Hematopoietic multipotent progenitor cell (in vitro differentiated cells): ENCODE measurements around the gene KIAA0586. TPM values are rescaled to one million over a fixed set of nuclear protein-coding genes. Genes with fewer than 3 reads are reported as not detected.
"Not testable (repeated sequence)": the region's sequence is repeated elsewhere in the genome, so short reads cannot be mapped to it uniquely, and the experiment has no call there.

Source experiments
- DNase-seq, 3 donors: peaks; one replicate each; pipeline ENCODE4 v3.0.0-alpha.2; 2011 to 2015; ENCODE audit warnings: low read depth in 2 of 3, low spot score in 2 of 3
- total RNA-seq: library from RNA; depleted of rRNA; stranded (reverse); fragments of >200 nt; gene quantifications from one replicate; pipeline ENCODE4 v1.2.3, GENCODE V29; 2012

KIAA0586 gene
- total RNA-seq, 1 donor, result 12.1 TPM

GRCh38 chr14:58463147-58463546, 35.6 kb downstream of the KIAA0586 start:
- DNase-seq, result no peak

GRCh38 chr14:58464652-58465051, 37.1 kb downstream of the KIAA0586 start:
- no peak for DNase-seq

GRCh38 chr14:58465421-58465820, 37.9 kb downstream of the KIAA0586 start:
- no peak for DNase-seq

- no peak for DNase-seq
Observed at GRCh38 chr14:58466459-58466858, 38.9 kb downstream of the KIAA0586 start.

DNA sequence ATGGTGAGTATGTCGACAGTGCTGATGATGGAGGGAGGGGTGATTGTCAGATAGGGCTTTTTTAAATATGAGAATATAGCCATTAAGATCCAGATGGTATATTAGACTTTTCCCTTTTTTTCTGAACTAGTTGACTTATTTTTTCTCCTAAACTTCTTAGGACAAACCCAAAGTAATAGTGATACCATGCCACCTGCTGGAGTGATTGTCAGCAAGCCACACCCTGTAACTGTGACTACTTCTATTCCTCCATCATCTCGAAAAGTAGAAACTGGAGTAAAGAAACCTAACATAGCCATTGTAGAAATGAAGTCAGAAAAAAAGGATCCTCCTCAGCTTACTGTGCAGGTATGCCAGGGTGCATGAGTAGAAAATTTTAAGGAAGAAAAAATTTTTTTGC, 40.1 kb downstream of the KIAA0586 start:
- DNase-seq, result no peak

DNA sequence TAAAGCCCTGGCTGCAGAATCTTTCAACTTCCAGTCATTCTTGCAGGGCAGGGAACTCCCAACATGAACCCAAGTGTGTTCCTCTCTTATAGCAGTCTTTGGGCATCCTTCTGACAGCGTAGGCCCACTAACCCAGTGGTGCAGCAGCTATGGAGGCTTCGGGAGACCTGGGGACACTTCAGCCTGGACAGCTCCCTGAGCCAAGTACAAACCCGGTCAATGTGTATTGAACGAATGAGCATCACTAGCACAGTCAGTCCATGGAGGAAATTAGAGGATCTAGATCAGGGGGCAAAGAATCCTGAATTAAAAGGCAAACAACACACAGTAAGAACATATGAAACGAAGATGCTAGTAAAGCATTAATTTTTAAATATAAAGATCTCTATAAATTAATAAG, 41.8 kb downstream of the KIAA0586 start:
- no peak for DNase-seq

GRCh38 chr14:58476320-58476719, 48.8 kb downstream of the KIAA0586 start:
- no peak for DNase-seq

DNA sequence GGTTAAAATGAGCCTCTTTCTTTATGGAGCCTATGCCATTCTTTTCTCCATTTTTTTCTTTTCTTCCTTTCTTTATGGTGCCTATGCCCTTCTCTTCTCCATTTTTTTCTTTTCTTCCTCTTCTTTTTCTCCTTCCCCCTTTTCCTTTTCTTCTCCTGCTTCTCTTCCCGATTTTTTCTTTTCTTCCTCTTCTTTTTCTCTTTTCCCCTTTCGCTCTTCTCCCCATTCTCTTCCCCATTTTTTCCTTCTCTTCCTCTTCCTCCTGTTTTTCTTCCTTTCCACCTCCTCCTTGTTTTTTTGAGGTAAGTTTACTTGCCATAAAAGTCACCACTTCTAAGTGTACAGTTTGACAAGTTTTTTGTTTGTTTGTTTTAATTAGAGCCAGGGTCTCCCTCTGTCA, 50.1 kb downstream of the KIAA0586 start:
- no peak for DNase-seq

- not testable (repeated sequence) for DNase-seq
Observed at GRCh38 chr14:58478329-58478728, 50.8 kb downstream of the KIAA0586 start.

DNA sequence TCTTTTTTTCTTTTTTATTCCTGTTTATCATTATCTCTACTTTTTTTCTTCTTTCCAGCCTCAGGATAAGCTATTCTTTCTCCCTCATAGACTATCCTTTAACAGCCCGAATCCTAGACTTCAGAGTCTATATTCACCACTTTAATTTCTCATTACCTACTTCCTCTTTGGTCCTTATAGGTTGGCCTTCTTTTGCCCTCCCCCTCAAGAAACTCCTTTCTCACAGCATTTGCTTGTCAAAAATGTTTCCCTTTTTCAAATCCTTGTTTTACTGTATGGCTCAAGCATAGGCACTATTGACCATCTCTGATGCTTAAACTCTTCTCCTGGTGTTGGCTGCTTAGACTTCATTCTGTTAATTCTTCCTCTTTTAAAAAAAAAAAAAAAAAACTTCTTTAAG, 52.5 kb downstream of the KIAA0586 start:
- DNase-seq, result peak in 2 of 3 donors; percentile 2 to 27

- no peak for DNase-seq
Observed at GRCh38 chr14:58484176-58484575, 56.7 kb downstream of the KIAA0586 start.

DNA sequence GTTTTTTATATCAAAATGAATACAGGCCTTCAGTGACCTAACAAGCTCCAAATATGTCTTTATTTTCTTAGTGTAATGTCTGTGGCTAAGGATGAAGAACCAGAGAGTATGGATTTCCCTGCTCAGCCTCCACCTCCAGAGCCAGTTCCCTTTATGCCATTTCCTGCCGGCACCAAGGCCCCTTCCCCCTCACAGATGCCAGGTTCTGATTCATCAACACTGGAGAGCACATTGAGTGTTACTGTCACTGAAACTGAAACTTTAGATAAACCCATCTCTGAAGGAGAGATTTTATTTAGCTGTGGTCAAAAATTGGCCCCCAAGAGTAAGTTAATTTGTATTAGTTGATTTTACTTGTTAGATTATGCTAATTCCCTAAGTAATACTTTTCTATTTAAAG, 61.0 kb downstream of the KIAA0586 start:
- peak in 2 of 3 donors; percentile 1 to 4 for DNase-seq

DNA sequence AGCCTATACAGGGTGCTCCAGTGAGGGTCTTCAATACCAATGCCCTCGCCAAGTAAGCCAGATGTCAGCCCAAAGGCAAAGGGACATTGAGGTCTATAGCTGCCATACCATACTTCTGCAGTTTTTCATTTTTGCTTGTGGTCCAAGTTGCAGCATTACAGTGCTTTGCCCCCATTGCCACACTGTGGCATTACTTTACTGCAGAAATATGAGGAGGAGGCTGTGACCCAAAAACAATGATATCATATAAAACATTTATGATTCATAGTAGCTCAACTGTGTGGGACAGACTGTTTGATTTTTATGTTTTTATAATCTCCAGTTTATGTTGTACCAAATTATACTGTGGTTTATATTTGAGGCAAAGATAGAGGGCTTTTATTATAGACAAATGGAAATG, 64.1 kb downstream of the KIAA0586 start:
- no peak for DNase-seq

GRCh38 chr14:58492044-58492443, 64.5 kb downstream of the KIAA0586 start:
- no peak for DNase-seq

DNA sequence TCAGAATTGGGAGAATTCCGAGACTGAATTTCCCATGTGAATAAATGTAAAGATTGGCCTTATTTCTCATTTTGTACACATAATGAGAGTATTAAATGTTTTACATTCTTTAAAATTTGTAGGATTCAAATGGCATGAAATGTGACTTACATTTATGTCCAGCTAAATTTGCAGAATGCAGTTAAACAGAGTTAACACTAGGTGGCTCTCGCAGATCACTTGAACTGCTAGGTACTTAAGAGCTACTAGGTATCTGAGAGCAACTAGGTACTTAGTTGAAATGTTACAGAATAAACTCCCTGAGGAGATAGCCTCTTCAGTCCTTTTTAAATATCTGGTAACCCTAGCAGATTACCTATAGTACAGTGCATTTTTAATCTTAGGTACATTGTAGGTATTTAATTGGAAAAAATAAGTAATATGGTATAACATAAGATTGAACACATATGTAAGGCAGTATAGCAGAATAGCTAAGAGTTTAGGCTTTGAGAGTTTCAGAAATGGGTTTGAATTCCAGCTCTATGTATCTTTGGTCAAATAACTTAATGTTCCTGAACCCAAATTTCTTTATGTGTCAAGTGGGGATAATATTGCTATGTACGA, 73.8 kb downstream of the KIAA0586 start:
- peak; percentile 3 to 69 (median 49) for DNase-seq

- DNase-seq, result no peak
Observed at GRCh38 chr14:58513272-58513671, 85.8 kb downstream of the KIAA0586 start.

GRCh38 chr14:58517592-58517991, 90.1 kb downstream of the KIAA0586 start:
- no peak for DNase-seq

GRCh38 chr14:58525691-58526090, 98.2 kb downstream of the KIAA0586 start:
- not testable (repeated sequence) for DNase-seq

GRCh38 chr14:58533446-58533845, 105.9 kb downstream of the KIAA0586 start:
- peak in 1 of 3 donors; percentile 26 for DNase-seq

DNA sequence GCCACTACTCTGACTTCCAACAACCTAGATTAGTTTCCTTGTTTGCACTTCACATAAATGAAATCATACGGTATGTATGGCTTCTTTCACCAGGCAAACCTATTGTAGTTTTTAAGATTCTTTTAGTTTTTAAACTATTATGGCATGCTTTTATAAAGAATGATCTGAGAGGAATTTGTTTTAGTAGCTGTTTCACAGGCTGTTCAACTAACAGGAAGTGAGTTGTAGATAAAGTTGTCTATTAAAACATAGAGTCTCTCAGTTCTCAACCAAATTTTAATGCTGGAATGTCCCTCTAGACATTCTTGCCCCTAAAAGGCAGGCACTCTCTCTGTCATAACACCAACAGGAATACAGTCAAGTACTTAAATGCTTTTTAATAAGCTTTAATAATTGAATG, 107.5 kb downstream of the KIAA0586 start:
- peak in 1 of 3 donors; percentile 6 for DNase-seq

- peak in 1 of 3 donors; percentile 28 for DNase-seq
Observed at GRCh38 chr14:58537004-58537403, 109.5 kb downstream of the KIAA0586 start.

DNA sequence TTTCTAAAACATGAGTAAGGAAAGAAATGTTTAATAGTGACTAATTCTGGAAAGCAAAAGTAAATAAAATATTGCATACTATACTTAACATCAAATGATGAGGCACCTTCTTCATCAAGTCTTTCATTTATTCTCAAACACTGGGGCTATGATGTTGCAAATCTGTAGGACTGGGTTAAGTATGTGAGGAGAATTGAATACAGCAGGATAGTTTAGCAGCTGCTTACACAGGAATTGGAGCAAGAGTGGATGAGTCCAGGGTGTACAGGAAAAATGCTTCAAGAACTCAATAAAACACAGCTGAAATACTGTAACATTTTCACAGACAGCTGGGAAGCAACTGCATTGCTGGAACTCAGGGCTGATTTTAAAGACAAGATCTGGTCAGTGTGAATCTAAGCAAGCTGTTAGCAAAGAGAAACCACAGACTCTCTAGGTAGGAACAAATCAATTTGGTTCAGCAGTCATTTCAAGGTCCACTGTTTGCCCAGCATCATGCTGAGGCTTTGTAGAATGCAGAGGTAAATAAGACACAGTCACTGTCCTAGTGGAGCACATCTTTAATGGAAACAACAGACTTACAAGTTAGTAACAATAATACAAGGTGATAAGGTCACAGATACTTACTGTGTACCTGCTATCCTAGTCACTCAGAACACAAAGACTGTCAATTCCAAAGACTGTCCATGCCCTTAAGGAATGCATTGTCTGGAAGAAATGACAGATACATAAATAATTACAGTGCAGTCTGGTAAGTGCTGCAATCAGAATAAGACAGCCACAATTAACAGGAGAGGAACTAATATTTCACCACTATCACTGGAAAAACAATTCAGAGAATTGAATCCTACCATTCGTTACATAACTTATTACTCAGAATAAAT, 113.5 kb downstream of the KIAA0586 start:
- no peak for DNase-seq
